ENCODE measurements around the gene ERCC4.

ERCC4 gene

GRCh38 chr16:13996778-13997288 is 76.9 kb downstream of the ERCC4 start:
- DNase-seq: no peak

DNA sequence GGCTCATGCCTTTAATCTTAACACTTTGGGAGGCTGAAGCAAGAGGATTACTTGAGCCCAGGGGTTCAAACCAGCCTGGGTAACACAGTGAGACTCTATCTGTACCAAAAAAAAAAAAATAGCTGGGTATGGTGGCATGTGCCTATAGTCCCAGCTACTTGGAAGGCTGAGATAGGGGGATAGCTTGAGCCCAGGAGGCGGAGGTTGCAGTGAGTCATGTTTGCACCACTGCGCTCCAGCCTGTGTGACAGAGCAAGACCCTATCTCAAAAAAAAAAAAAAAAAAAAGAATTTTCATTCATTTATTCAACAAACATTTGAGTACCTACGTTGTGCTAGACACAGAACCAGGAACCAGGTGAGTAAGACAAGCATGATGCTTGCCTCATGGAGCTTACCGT is 77.6 kb downstream of the ERCC4 start:
- no peak for DNase-seq

- DNase-seq: no peak
Measured at GRCh38 chr16:13997933-13998332, 78.0 kb downstream of the ERCC4 start.

- DNase-seq: no peak
Measured at GRCh38 chr16:13999071-13999894, 79.3 kb downstream of the ERCC4 start.

- no peak for DNase-seq
Measured at GRCh38 chr16:13999895-14000425, 80.0 kb downstream of the ERCC4 start.

DNA sequence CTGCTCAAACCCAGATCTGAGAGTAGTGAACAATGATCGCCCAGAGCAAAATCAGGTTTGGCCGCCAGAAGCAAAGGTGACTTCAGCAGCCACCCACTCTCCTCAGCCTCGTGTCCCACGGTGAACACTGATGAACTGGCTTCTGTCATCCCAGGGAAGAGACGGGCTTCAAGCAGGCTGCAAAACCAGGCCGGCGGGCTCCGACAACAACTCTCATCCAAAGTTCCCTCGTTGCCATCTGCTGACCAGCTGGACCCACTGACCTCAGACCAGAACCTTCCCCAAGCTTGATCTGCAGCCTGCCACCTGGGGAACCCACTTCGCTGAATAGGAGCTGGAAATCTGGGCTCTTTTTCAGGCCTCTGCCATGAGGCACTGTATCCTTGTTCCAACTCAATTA is 81.6 kb downstream of the ERCC4 start:
- no peak for DNase-seq

Measured in stimulated activated CD4-positive, alpha-beta T cell treated with anti-CD3 and anti-CD28 coated beads, Interleukin-15, amount 100 ng/mL, for 24 hours (primary cell).